Activated CD8-positive, alpha-beta memory T cell treated with anti-CD3 and anti-CD28 coated beads, Interleukin-2, amount 50 U/mL, for 1 hour (primary cell): ENCODE measurements around the gene PSME3IP1.
"Not testable (repeated sequence)": the region's sequence is repeated elsewhere in the genome, so short reads cannot be mapped to it uniquely, and the experiment has no call there.

Experiments
- DNase-seq: peaks from one replicate; pipeline ENCODE4 v3.0.0-alpha.2; 2020; ENCODE audit errors: extremely low read depth

The PSME3IP1 gene

GRCh38 chr16:57125376-57125775 is 60.5 kb downstream of the PSME3IP1 start:
- no peak for DNase-seq

DNA sequence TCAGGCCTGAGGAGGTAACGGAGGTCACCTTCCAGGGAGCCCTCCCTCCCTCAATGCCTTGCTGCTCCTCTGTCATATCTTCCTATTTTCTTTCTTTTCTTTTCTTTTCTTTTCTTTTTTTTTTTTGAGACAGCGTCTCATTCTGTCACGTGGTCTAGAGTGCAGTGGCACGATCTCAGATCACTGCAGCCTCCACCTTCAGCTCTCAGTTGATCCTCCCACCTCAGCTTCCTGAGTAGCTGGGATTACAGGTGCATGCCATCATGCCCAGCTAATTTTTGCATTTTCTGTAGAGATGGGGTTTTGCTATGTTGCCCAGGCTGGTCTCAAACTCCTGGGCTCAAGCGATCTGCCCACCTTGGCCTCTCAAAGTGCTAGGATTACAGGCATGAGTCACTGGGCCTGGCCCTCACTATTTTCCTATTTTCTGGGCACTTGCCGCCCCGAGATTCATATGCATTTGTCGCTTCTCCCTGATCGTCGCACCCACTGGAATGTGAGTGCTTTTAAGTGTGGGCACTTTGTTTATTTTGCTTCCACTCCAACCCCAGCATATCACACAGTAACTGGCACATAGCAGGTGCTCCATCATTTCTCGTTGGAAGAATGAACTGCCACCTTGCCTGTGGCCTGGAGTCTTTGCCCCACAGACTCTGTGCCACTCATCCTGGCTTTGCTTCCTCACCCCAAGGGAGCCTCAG is 61.7 kb downstream of the PSME3IP1 start:
- DNase-seq = no peak

- no peak for DNase-seq
Observed at GRCh38 chr16:57123216-57123973, 62.4 kb downstream of the PSME3IP1 start.

DNA sequence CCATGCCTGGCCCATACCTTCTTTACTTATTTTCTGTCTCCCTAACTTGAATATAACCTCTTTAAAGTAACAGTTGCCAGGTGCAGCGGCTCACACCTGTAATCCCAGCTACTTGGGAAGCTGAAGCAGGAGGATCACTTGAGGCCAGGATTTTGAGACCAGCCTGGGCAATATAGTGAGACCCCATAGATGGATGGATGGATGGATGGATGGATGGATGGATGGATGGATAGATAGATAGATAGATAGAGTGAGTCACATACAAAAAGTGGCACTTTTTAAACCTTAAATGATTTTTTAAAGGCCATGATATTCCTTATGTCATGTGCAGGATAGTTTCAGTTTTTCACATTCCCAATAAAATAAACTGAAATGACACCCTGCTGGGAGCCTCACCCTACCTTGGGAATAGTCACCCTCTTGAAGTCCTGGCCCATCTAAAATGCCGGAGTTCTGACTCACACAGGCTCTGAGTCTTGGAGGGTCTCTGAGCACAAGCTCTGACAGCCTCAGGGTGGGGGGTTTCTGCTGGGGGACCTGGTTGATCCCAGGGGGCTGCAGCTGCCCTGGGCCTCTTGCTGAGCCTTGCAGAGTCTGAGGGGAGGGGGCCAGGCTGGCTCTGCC is 67.3 kb downstream of the PSME3IP1 start:
- DNase-seq = no peak

GRCh38 chr16:57115514-57116182 is 70.2 kb downstream of the PSME3IP1 start:
- no peak for DNase-seq

GRCh38 chr16:57115168-57115513 is 70.7 kb downstream of the PSME3IP1 start:
- no peak for DNase-seq

GRCh38 chr16:57113664-57114063 is 72.2 kb downstream of the PSME3IP1 start:
- no peak for DNase-seq

DNA sequence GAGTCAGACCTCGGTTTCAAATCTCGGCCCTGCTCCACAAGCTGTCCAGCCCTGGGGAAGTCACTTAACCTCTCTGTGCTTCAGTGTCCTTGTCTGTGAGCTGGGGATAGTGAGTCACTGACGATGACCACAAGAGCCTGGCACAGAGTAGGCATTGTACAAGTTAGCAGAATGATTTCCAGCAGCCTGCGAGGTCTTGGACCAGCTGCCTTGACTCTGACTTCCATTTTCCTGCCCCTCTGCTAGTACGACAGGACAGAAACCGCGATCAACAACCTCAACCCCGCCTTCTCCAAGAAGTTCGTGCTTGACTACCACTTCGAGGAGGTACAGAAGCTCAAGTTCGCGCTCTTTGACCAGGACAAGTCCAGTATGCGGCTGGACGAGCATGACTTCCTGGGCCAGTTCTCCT is 72.8 kb downstream of the PSME3IP1 start:
- DNase-seq = no peak

- DNase-seq = no peak
Observed at GRCh38 chr16:57112403-57113041, 73.3 kb downstream of the PSME3IP1 start.

DNA sequence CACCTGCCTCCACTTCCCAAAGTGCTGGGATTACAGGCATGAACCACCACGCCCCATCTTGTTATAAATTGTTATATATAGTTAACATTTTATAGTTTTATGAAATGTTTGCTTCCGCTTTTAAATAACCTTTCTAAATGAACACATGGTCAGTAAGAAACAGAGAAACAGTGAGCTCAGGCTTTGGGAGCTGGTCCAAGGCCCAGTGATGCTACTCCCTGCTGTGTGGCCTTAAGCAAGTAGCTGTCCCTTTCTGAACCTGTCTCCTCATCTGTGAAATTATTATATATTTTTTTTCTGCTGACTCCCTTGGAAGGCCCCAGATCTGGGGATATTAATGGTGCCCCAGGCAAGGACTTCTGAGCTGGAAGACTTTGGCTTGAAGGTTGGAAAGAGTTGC is 74.4 kb downstream of the PSME3IP1 start:
- DNase-seq = no peak

DNA sequence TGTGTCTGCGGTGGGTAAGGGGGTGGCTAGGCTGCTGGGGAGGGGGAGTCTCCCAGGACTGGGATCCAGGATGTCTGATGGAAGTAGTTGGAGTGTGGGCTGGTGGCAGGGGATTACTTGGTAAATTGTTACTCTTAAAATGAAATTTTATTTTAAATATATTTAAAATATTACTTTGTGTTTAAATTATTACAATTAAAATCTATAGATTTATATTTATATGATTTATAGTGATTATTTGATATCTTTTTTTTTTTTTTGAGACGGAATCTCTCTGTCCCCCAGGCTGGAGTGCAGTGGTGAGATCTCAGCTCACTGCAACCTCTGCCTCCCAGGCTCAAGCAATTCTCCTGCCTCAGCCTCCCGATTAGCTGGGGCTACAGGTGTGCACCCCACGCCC is 74.9 kb downstream of the PSME3IP1 start:
- DNase-seq = no peak

- DNase-seq = not testable (repeated sequence)
Observed at GRCh38 chr16:57109259-57110105, 76.4 kb downstream of the PSME3IP1 start.

DNA sequence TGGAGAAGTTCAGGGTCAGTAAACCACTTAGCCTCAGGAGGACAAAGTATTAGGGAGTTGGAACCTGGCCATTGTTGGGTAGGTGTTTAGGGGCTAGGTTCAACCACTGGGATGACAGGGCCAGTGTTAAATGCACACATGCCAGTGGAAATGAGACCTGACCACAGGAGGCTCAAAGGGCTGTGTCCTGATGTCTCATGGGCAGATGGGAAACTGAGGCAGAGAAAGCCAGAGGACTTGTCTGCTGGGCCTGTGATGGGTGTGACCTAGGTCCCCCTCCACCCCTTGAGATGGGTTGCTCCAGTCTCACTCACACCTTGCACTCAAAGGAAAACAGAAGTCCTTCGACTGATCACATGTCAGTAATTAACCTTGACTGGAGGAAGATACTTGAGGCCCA is 77.4 kb downstream of the PSME3IP1 start:
- DNase-seq = no peak

DNA sequence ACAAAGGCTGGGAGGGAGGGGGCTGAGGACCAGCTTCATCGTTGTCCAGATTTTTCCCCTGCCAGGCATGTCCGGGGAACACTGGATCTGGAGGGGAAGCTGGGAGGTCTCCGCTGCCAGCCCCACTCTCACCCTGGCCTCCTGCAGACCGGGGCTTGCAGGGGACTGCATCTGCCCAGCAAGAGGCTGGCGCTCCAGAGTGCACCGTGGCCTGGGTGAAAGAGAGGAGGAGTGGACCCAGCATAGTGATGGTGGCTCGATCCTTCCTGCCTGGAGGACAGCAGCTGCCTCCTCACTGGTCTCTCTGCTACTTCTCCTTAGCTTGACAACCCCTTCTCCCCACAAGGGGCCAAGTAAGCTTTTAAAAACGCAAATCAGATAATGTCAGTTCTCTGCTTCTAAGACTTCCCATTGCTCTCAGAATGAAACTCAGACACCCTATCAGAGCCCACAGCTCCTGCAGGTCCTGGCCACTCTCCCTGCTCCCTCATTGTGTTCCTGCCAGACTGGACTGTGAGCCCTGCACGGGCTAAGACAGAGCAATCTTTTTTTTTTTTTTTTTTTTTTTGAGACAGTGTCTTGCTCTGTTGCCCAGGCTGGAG is 78.4 kb downstream of the PSME3IP1 start:
- no peak for DNase-seq

- no peak for DNase-seq
Observed at GRCh38 chr16:57106767-57107166, 79.1 kb downstream of the PSME3IP1 start.

DNA sequence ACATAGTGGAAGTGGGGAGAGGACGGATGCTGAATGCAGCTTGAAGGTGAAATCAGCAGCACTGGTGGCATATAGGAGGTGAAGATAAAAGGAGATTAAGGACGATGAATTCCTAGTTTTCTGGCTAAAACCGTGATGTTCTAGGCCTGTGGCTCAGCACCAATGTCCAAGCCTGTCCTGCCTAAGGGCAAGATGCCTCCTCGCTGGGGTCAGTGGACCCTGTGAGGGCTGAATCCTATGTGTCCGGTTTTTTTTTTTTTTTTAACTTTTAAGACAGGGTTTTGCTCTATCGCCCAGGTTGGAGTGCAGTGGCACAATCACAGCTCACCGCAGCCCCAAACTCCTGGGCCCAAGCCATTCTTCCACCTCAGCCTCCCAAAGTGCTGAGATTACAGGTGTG is 80.7 kb downstream of the PSME3IP1 start:
- DNase-seq = no peak

DNA sequence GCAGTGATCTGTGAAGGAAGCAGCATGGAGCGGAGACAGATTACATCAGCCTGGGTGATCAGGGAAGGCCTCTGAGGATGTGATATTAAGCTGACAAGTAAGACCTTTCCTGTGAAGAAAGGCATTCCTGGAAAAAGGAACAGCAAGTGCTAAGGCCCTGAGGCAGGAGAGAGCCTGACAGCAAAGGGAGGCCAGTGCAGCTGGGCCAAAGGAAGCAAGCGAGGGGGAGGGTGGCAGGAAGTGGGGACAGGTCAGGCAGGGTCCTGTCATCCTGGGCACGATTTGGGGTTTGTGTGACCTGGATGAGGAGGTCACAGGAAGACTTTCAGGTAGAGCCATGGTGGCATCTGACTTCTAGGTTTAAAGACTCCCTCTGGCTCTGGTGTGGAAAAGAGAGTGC is 81.1 kb downstream of the PSME3IP1 start:
- DNase-seq = no peak

- DNase-seq = no peak
Observed at GRCh38 chr16:57102888-57103851, 82.7 kb downstream of the PSME3IP1 start.
